H9 (cell line): ENCODE results near the gene MYB. TPM values are rescaled to one million over a fixed set of nuclear protein-coding genes. Genes with fewer than 3 reads are reported as not detected.

Source experiments
- DNase-seq: peaks from one replicate; pipeline ENCODE4 v3.0.0-alpha.2; 2017
- H2AFZ ChIP-seq: one replicate; pipeline ENCODE4 v1.6.1; 2013; ENCODE audit warnings: mild to moderate bottlenecking, low read length, control low read depth, moderate library complexity
- H2AK5ac ChIP-seq: 2 replicates; pipeline ENCODE4 v1.6.1; 2013; ENCODE audit warnings: low read length, control low read depth, mixed read lengths; ENCODE audit not compliant: insufficient read length
- H2BK120ac ChIP-seq: one replicate; pipeline ENCODE4 v1.6.1; 2013; ENCODE audit warnings: low read depth, mild to moderate bottlenecking, low read length, control low read depth, inconsistent platforms; ENCODE audit not compliant: poor library complexity, severe bottlenecking
- H2BK12ac ChIP-seq: 2 replicates; pipeline ENCODE4 v1.6.1; 2013; ENCODE audit warnings: low read length, control low read depth, mixed read lengths, low read depth; ENCODE audit not compliant: insufficient read length
- H2BK15ac ChIP-seq: 2 replicates; pipeline ENCODE4 v1.6.1; 2013; ENCODE audit warnings: low read depth, low read length, control low read depth
- H2BK20ac ChIP-seq: one replicate; pipeline ENCODE4 v1.6.1; 2013; ENCODE audit warnings: low read depth, mild to moderate bottlenecking, low read length, control low read depth, inconsistent platforms; ENCODE audit not compliant: poor library complexity, severe bottlenecking
- H2BK5ac ChIP-seq: 2 replicates; pipeline ENCODE4 v1.6.1; 2013; ENCODE audit warnings: low read length, control low read depth, mixed read lengths; ENCODE audit not compliant: insufficient read length
- H3K14ac ChIP-seq: 2 replicates; pipeline ENCODE4 v1.6.1; 2013; ENCODE audit warnings: low read length, control low read depth; ENCODE audit not compliant: insufficient read depth
- H3K18ac ChIP-seq: 2 replicates; pipeline ENCODE4 v1.6.1; 2013; ENCODE audit warnings: low read depth, mild to moderate bottlenecking, mixed read lengths, low read length, control low read depth; ENCODE audit not compliant: insufficient read length
- H3K23ac ChIP-seq: 2 replicates; pipeline ENCODE4 v1.6.1; 2013; ENCODE audit warnings: low read length, control low read depth, mixed read lengths, low read depth; ENCODE audit not compliant: insufficient read length
- H3K23me2 ChIP-seq: 2 replicates; pipeline ENCODE4 v1.6.1; 2013; ENCODE audit warnings: low read depth, mild to moderate bottlenecking, mixed read lengths, low read length, control low read depth; ENCODE audit not compliant: insufficient read length, poor library complexity, severe bottlenecking
- H3K27ac ChIP-seq: 2 replicates; pipeline ENCODE4 v1.5.1; 2013; ENCODE audit warnings: low read length, control low read depth, mixed read lengths, low read depth; ENCODE audit not compliant: insufficient read length
- H3K27me3 ChIP-seq: 2 replicates; pipeline ENCODE4 v1.6.1; 2013; ENCODE audit warnings: low read length, control low read depth, inconsistent platforms; ENCODE audit not compliant: insufficient read depth
- H3K4ac ChIP-seq: 2 replicates; pipeline ENCODE4 v1.6.1; 2013; ENCODE audit warnings: low read depth, mild to moderate bottlenecking, control low read depth, inconsistent platforms, low read length, moderate library complexity
- H3K4me1 ChIP-seq: 2 replicates; pipeline ENCODE4 v1.6.1; 2013; ENCODE audit warnings: low read length, control low read depth, inconsistent platforms; ENCODE audit not compliant: insufficient read depth
- H3K4me2 ChIP-seq: 2 replicates; pipeline ENCODE4 v1.6.1; 2013; ENCODE audit warnings: low read length, control low read depth, mixed read lengths; ENCODE audit not compliant: insufficient read length, insufficient read depth
- H3K56ac ChIP-seq: 2 replicates; pipeline ENCODE4 v1.6.1; 2013; ENCODE audit warnings: low read depth, mild to moderate bottlenecking, mixed read lengths, low read length, control low read depth; ENCODE audit not compliant: insufficient read length
- H3K79me1 ChIP-seq: 2 replicates; pipeline ENCODE4 v1.6.1; 2013; ENCODE audit warnings: low read depth, mild to moderate bottlenecking, moderate library complexity, low read length, control low read depth, inconsistent platforms; ENCODE audit not compliant: insufficient read depth, poor library complexity, severe bottlenecking
- H3K79me2 ChIP-seq: 2 replicates; pipeline ENCODE4 v1.6.1; 2013; ENCODE audit warnings: low read length, control low read depth, inconsistent platforms; ENCODE audit not compliant: insufficient read depth
- H3K9ac ChIP-seq: 2 replicates; pipeline ENCODE4 v1.6.1; 2013; ENCODE audit warnings: low read length, control low read depth, mixed read lengths; ENCODE audit not compliant: insufficient read length; ENCODE audit errors: extremely low read depth
- H3K9me3 ChIP-seq: one replicate; pipeline ENCODE4 v1.6.1; 2013; ENCODE audit warnings: low read depth, low read length, inconsistent platforms; ENCODE audit not compliant: control insufficient read depth
- H3T11ph ChIP-seq: one replicate; pipeline ENCODE4 v1.6.1; 2013; ENCODE audit warnings: mild to moderate bottlenecking, low read length, control low read depth, inconsistent platforms
- H4K20me1 ChIP-seq: one replicate; pipeline ENCODE4 v1.6.1; 2013; ENCODE audit not compliant: control insufficient read depth, insufficient read length, insufficient read depth
- H4K5ac ChIP-seq: 2 replicates; pipeline ENCODE4 v1.6.1; 2013; ENCODE audit warnings: low read depth, mild to moderate bottlenecking, mixed read lengths, low read length, control low read depth; ENCODE audit not compliant: insufficient read length
- H4K8ac ChIP-seq: replicated peaks from 2 replicates; pipeline ENCODE4 v1.6.1; 2013; ENCODE audit warnings: low read length, control low read depth, mixed read lengths, low read depth; ENCODE audit not compliant: insufficient read length
- H4K91ac ChIP-seq: 2 replicates; pipeline ENCODE4 v1.6.1; 2013; ENCODE audit warnings: low read depth, mild to moderate bottlenecking, moderate library complexity, mixed read lengths, low read length, control low read depth; ENCODE audit not compliant: insufficient read length
- H3K27ac Mint-ChIP-seq, 3 experiments: 2 replicates in 2 of 3; 3 replicates in 1 of 3; pipeline ENCODE4 v1.8.0; 2020 to 2021; ENCODE audit warnings: mixed read lengths in 3 of 3, mild to moderate bottlenecking in 1 of 3, moderate library complexity in 1 of 3
- H3K27me3 Mint-ChIP-seq: 2 replicates; pipeline ENCODE4 v1.8.0; 2021; ENCODE audit warnings: low read depth, mild to moderate bottlenecking, moderate library complexity, mixed read lengths
- H3K36me3 Mint-ChIP-seq, 3 experiments: 2 replicates in 2 of 3; 3 replicates in 1 of 3; pipeline ENCODE4 v1.8.0; 2020 to 2021; ENCODE audit warnings: low read depth in 3 of 3, mixed read lengths in 3 of 3; ENCODE audit not compliant: insufficient read depth in 1 of 3
- H3K4me1 Mint-ChIP-seq, 2 experiments: 2 replicates each; pipeline ENCODE4 v1.8.0; 2020; ENCODE audit warnings: mixed read lengths in 2 of 2
- H3K4me3 Mint-ChIP-seq, 2 experiments: 2 replicates in 1 of 2; 3 replicates in 1 of 2; pipeline ENCODE4 v1.8.0; 2020 to 2021; ENCODE audit warnings: mild to moderate bottlenecking in 2 of 2, mixed read lengths in 2 of 2, moderate library complexity in 1 of 2
- H3K9me3 Mint-ChIP-seq, 2 experiments: 2 replicates in 1 of 2; 3 replicates in 1 of 2; pipeline ENCODE4 v1.8.0; 2020; ENCODE audit warnings: mild to moderate bottlenecking in 2 of 2, mixed read lengths in 2 of 2, moderate library complexity in 1 of 2
- CTCF ChIP-seq: fragments of 200-600 bp; sonication (generic); conservative IDR thresholded peaks from 3 replicates; pipeline ENCODE4 v1.8.0; 2021; ENCODE audit warnings: antibody characterized with exemption, mild to moderate bottlenecking
- WGBS: extraction: QIAGEN DNeasy Blood & Tissue Kit; methylation state at CpG from one replicate; pipeline ENCODE4 v1.1.7; 2013; ENCODE audit warnings: missing lambda C conversion rate, low lambda C conversion rate, mixed read lengths; ENCODE audit not compliant: insufficient read length; ENCODE audit errors: extremely low coverage; 5-methylcytosine and 5-hydroxymethylcytosine counted together
- total RNA-seq: library from RNA; stranded (reverse); gene quantifications from 2 replicates; pipeline ENCODE4 v1.2.1, GENCODE V29; 2021

Gene MYB
- total RNA-seq, 1 experiment from 2014 or later, result 5.8 TPM

GRCh38 chr6:135159531-135159930, 21.6 kb upstream of the MYB start:
- Histone ChIP-seq H2AK5ac (no peak overlapping the region), H3K4me2 (no peak overlapping the region), H3K79me2 (no peaks in the 10 kb centered on the region), H3K79me1 (no peaks in the 10 kb centered on the region), H3K27me3 (no peaks in the 10 kb centered on the region), H2BK12ac (no peak overlapping the region), H3K14ac (no peak overlapping the region), H3K9me3 (no peaks in the 10 kb centered on the region), H4K5ac (no peak overlapping the region), H3K4ac (no peak overlapping the region), H3K56ac (no peak overlapping the region), H2BK15ac (no peak overlapping the region), H2BK120ac (no peak overlapping the region), H4K91ac (no peak overlapping the region), H4K8ac (no peak overlapping the region), H3K23ac (no peak overlapping the region), H2BK20ac (no peak overlapping the region), H4K20me1 (no peaks in the 10 kb centered on the region), H3K23me2 (no peaks in the 10 kb centered on the region), H3T11ph (no peak overlapping the region), H2BK5ac (no peak overlapping the region), H3K27ac (no peak overlapping the region), H3K4me1 (no peaks in the 10 kb centered on the region), H2AFZ (no peak overlapping the region), H3K18ac (no peak overlapping the region), H3K9ac (no peak overlapping the region)
- H3K9me3 Mint-ChIP-seq, result peaks cover 0 to 2% of the 10 kb centered on the region in 2 experiments; a peak in 2 of 5 replicates
- peaks cover 2% of the 10 kb centered on the region; the same call in 1 of the 2 replicates for H3K27me3 Mint-ChIP-seq
- WGBS, result no CpG with 5 or more reads among the region's 3 CpGs
- no peak for DNase-seq
- peaks cover 7% of the 10 kb centered on the region in 2 experiments; a peak in 3 of 4 replicates for H3K4me1 Mint-ChIP-seq
- TF ChIP-seq CTCF, result no peak
- H3K36me3 Mint-ChIP-seq, result no peaks in the 10 kb centered on the region
- H3K4me3 Mint-ChIP-seq, result no peak overlapping the region
- H3K27ac Mint-ChIP-seq, result no peak overlapping the region
